GM13976 (cell line): ENCODE results near the gene C1orf210.

Experiments used
- DNase-seq: peaks from one replicate; pipeline ENCODE4 v3.0.0; 2012; ENCODE audit warnings: low spot score
- in situ Hi-C: fragments of 300-500 bp; cut with MboI; formaldehyde crosslinking; loops from one replicate; pipeline ENCODE4 v1.12.0; 2022; ENCODE audit warnings: low sequenced_read_pairs, mixed read lengths, inconsistent platforms; ENCODE audit not compliant: unreplicated experiment
- TF ChIP-seq, protein P1 (sequence below): IDR thresholded peaks from 2 replicates; pipeline ENCODE4 v1.5.1; 2012; ENCODE audit warnings: borderline replicate concordance, mild to moderate bottlenecking; ENCODE audit not compliant: insufficient read depth; ENCODE audit errors: extremely low read depth, missing control alignments, control extremely low read depth

The C1orf210 gene

DNA sequence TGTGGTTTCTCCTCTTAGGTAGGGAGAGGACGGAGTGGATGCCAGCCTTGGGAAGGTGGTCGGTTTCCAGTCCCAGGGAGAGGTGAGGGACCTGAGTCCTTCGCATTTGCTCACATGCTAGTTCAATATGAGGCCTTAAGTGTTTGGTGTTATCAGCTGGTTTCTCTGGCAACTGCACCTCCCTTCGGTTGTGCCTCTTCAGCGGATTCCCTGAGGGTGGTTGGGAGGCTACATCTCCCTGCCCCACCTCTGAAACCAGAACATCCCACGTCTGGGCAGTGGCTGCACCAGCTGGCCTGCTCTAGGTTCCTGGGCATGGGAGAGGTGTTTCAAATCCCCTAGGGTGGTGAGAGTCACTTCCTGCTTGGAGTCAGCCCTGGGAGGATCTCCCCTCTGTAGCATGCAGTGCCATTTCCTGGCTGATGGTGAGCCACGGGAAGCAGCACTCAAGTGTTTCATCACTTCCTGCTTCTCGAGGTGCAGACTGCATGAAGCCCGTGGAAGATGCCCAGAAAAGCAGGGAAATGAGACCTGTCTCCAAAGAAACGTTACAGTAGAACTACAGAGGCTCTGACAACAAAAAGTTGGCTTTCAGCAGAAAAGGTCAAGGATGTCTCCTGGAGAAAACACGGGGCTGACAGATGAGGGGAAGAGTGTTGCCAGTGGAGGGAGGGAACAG is 11.1 kb downstream of the C1orf210 start:
- peak; percentile 18 for DNase-seq
- in situ Hi-C loops: no loop called here
- TF ChIP-seq, protein P1, sequence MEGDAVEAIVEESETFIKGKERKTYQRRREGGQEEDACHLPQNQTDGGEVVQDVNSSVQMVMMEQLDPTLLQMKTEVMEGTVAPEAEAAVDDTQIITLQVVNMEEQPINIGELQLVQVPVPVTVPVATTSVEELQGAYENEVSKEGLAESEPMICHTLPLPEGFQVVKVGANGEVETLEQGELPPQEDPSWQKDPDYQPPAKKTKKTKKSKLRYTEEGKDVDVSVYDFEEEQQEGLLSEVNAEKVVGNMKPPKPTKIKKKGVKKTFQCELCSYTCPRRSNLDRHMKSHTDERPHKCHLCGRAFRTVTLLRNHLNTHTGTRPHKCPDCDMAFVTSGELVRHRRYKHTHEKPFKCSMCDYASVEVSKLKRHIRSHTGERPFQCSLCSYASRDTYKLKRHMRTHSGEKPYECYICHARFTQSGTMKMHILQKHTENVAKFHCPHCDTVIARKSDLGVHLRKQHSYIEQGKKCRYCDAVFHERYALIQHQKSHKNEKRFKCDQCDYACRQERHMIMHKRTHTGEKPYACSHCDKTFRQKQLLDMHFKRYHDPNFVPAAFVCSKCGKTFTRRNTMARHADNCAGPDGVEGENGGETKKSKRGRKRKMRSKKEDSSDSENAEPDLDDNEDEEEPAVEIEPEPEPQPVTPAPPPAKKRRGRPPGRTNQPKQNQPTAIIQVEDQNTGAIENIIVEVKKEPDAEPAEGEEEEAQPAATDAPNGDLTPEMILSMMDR: no peak

DNA sequence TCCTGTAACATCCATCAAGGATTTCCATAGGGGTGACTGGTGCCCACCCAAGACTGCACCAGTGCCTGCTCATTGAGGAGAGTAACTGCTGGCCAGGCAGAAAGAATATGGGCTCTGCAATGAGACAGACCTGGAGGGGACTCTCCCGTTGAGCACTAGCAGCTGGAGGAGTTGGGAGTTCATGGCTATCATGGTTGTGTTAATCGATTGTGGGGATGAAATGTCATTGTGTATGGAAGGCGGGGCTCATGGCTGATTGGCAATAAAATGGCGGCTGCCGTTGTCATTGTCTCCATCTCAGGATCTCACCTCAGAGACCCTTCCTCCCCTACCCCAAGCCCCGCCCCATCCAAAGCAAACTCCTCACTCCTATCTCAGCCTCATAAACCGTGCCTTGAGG is 11.7 kb downstream of the C1orf210 start:
- peak; percentile 16 for DNase-seq
- TF ChIP-seq, protein P1: no peak
- in situ Hi-C loops: no loop called here

DNA sequence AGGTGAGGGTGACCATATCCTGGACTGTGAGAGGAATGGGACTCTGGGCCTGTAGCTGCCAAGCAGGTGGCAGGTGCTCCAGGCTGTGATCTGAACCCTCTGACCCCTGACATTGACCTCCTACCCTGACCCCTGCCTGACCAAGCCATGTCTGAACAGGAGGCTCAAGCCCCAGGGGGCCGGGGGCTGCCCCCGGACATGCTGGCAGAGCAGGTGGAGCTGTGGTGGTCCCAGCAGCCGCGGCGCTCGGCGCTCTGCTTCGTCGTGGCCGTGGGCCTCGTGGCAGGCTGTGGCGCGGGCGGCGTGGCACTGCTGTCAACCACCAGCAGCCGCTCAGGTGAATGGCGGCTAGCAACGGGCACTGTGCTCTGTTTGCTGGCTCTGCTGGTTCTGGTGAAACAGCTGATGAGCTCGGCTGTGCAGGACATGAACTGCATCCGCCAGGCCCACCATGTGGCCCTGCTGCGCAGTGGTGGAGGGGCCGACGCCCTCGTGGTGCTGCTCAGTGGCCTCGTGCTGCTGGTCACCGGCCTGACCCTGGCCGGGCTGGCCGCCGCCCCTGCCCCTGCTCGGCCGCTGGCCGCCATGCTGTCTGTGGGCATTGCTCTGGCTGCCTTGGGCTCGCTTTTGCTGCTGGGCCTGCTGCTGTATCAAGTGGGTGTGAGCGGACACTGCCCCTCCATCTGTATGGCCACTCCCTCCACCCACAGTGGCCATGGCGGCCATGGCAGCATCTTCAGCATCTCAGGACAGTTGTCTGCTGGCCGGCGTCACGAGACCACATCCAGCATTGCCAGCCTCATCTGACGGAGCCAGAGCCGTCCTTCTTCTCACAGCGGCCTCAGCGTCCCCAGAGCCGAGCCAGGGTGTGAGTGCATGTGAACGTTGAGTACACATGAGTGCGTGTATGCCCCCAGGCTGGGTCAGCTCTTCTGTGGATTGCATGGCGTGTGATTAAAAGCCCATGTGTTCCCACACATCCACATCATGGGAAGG is 12.5 kb downstream of the C1orf210 start:
- in situ Hi-C loops: no loop called here
- peak; percentile 18 for DNase-seq
- TF ChIP-seq, protein P1: no peak

DNA sequence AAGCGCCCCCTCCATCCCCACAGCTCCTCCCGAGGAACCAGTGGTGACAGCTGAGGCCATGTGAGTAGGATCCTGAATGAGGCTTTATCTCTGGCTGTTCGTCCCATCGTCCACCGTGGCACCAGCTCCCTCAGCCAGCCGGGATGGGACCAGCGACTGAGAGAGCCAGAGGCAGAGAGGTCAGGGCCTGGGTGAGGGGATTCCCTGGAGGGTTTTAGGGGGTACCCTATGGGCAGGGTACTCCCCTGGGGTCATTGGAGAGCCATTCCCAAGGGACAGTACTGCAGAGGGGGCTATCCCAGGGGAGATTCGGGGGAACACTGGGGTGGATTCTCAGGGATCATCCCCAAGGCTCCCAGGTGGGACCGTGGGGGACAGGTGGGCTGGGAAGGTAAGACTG is 13.2 kb downstream of the C1orf210 start:
- in situ Hi-C loops: no loop called here
- TF ChIP-seq, protein P1: no peak
- DNase-seq: peak; percentile 21

DNA sequence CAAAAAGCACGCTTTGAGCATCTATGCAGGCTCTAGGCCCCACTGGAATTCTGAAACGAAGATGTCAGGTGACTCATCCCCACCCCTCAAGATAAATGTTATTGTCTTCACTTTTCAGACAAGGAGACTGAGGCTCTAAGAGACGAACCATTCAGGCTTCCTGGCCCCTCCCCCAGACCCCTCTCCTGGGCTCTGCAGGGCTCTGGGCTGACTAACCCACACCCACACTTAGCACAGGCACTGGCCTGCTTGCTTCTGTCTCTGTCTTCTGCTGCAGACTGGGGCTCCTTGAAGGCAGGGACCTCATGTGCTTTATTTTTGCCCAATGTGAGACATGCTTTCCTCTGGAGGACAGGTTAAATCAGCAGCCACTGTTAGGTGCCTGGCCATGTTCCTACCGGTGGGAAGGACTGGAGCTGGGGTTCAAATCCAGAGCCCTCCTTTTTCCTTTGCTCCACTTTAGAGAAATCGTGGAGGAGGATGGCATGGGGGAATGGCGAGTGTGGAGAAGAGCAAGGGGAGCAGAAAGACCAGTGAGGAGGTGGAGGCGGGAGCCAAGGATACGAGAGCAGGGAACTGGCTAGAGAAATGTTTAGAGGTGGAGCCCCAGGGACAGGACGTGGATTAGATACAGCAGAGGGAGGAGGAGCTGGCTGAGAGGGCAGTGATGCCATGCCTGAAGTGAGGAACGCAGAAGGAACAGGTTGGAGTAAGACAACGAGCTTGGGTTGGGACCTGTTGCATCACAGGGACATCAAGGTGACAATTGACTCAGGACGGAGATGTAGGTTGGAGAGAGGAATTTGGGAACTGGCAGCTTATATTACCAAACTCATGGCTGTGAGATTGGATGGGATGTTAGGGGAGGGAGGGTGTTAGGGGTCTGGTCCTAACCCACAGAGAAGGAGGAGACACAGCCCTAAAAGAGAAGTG is 13.9 kb downstream of the C1orf210 start:
- peak; percentile 19 for DNase-seq
- in situ Hi-C loops: no loop called here

More for the DNA sequence above, 13.9 kb downstream of the C1orf210 start:
- TF ChIP-seq, protein P1: no peak
